Measurements from ENCODE around the gene SHROOM2. TPM values are rescaled to one million over a fixed set of nuclear protein-coding genes. Genes with fewer than 3 reads are reported as not detected.

SHROOM2 gene
- total RNA-seq, 1 experiment from 2014 or later, result 1.2 TPM

GRCh38 chrX:9739130-9739529 is 47.1 kb upstream of the SHROOM2 start:
- intact Hi-C loops (cut with micrococcal nuclease), result no loop called here
- H3K9me3 Mint-ChIP-seq (ENCODE audit: unreplicated experiment), result no peaks in the 10 kb centered on the region

GRCh38 chrX:9745417-9746115 is 40.7 kb upstream of the SHROOM2 start:
- intact Hi-C loops (cut with micrococcal nuclease), result no loop called here
- Mint-ChIP-seq H3K9me3 (ENCODE audit: unreplicated experiment) (peaks cover 8% of the 10 kb centered on the region), H3K36me3 (ENCODE audit: insufficient read depth, unreplicated experiment) (no peaks in the 10 kb centered on the region), H3K4me1 (ENCODE audit: insufficient read depth, unreplicated experiment) (peaks cover 12% of the 10 kb centered on the region), H3K27ac (ENCODE audit: low read depth, unreplicated experiment) (peak overlapping the region; percentile 61), H3K4me3 (ENCODE audit: unreplicated experiment) (no peak overlapping the region), H3K27me3 (ENCODE audit: insufficient read depth, unreplicated experiment) (no peaks in the 10 kb centered on the region)
- ChIA-PET POLR2A (interaction anchor here (0.5 kb wide), 1 partner anchor 441 kb away, joined by 5 read pairs; no protein-coding TSS in a partner anchor), CTCF (interaction anchor here (0.6 to 0.9 kb wide), 3 partner anchors 24 to 913 kb away, joined by 3 read pairs; no protein-coding TSS in a partner anchor)
- DNase-seq (ENCODE audit: unreplicated experiment), result no peak
- TF ChIP-seq CTCF (IDR thresholded peaks at IDR 0.05; ENCODE audit: unreplicated experiment), result no peak
- no TSS peak for BruUV-seq (replicated peaks)

More at GRCh38 chrX:9739130-9739529, 47.1 kb upstream of the SHROOM2 start:
- DNase-seq (ENCODE audit: unreplicated experiment), result no peak
- CTCF ChIA-PET, result no interaction called here
- Mint-ChIP-seq H3K27me3 (ENCODE audit: insufficient read depth, unreplicated experiment) (no peaks in the 10 kb centered on the region), H3K4me3 (ENCODE audit: unreplicated experiment) (no peak overlapping the region), H3K36me3 (ENCODE audit: insufficient read depth, unreplicated experiment) (no peaks in the 10 kb centered on the region), H3K27ac (ENCODE audit: low read depth, unreplicated experiment) (no peak overlapping the region), H3K4me1 (ENCODE audit: insufficient read depth, unreplicated experiment) (no peaks in the 10 kb centered on the region)
- BruUV-seq (replicated peaks), result no TSS peak
- POLR2A ChIA-PET, result no interaction called here
- TF ChIP-seq CTCF (IDR thresholded peaks at IDR 0.05; ENCODE audit: unreplicated experiment), result no peak

- BruUV-seq (replicated peaks), result no TSS peak
- Mint-ChIP-seq H3K36me3 (ENCODE audit: insufficient read depth, unreplicated experiment) (no peaks in the 10 kb centered on the region), H3K4me1 (ENCODE audit: insufficient read depth, unreplicated experiment) (peaks cover 12% of the 10 kb centered on the region), H3K9me3 (ENCODE audit: unreplicated experiment) (peaks cover 8% of the 10 kb centered on the region), H3K4me3 (ENCODE audit: unreplicated experiment) (no peak overlapping the region), H3K27me3 (ENCODE audit: insufficient read depth, unreplicated experiment) (no peaks in the 10 kb centered on the region), H3K27ac (ENCODE audit: low read depth, unreplicated experiment) (peak overlapping the region; percentile 61)
- intact Hi-C loops (cut with micrococcal nuclease), result no loop called here
- TF ChIP-seq CTCF (IDR thresholded peaks at IDR 0.05; ENCODE audit: unreplicated experiment), result no peak
- ChIA-PET POLR2A (no interaction called here), CTCF (interaction anchor here (0.5 to 0.9 kb wide), 5 partner anchors 24 to 1162 kb away, joined by 3 read pairs; no protein-coding TSS in a partner anchor)
- peak; percentile 27 for DNase-seq (ENCODE audit: unreplicated experiment)
Observed at GRCh38 chrX:9746148-9746888, 39.9 kb upstream of the SHROOM2 start.

GRCh38 chrX:9747644-9748043 is 38.6 kb upstream of the SHROOM2 start:
- no peak overlapping the region for H3K27ac Mint-ChIP-seq (ENCODE audit: low read depth, unreplicated experiment)
- H3K4me1 Mint-ChIP-seq (ENCODE audit: insufficient read depth, unreplicated experiment), result peaks cover 12% of the 10 kb centered on the region
- TF ChIP-seq CTCF (IDR thresholded peaks at IDR 0.05; ENCODE audit: unreplicated experiment), result no peak
- intact Hi-C loops (cut with micrococcal nuclease), result no loop called here
- DNase-seq (ENCODE audit: unreplicated experiment), result no peak
- ChIA-PET POLR2A (no interaction called here), CTCF (no interaction called here)
- BruUV-seq (replicated peaks), result no TSS peak
- no peaks in the 10 kb centered on the region for H3K27me3 Mint-ChIP-seq (ENCODE audit: insufficient read depth, unreplicated experiment)
- H3K36me3 Mint-ChIP-seq (ENCODE audit: insufficient read depth, unreplicated experiment), result no peaks in the 10 kb centered on the region
- H3K9me3 Mint-ChIP-seq (ENCODE audit: unreplicated experiment), result peaks cover 8% of the 10 kb centered on the region
- H3K4me3 Mint-ChIP-seq (ENCODE audit: unreplicated experiment), result no peak overlapping the region

Data from MCF 10A (cell line).